Upper lobe of left lung (tissue), 6 donors: ENCODE measurements around the gene CALML6. TPM values are rescaled to one million over a fixed set of nuclear protein-coding genes. Genes with fewer than 3 reads are reported as not detected.

Experiments
- ATAC-seq, 2 donors: fragments of 200-7000 bp; cut with Tn5 transposase; one replicate each; pipeline ENCODE4 v1.9.1; 2022; ENCODE audit warnings: mild to moderate bottlenecking in 2 of 2, moderate library complexity in 2 of 2; ENCODE audit not compliant: low FRiP score in 2 of 2
- DNase-seq, 2 donors: peaks; one replicate each; pipeline ENCODE4 v3.0.0-alpha.2; 2019 to 2020
- H3K27ac ChIP-seq, 4 donors: fragments of 200-600 bp; sonication (generic); one replicate each; pipeline ENCODE4 v1.5.1; 2016 to 2019
- H3K27me3 ChIP-seq, 4 donors: fragments of 200-600 bp; sonication (generic); one replicate each; pipeline ENCODE4 v1.5.1; 2017 to 2019
- H3K36me3 ChIP-seq, 4 donors: fragments of 200-600 bp; sonication (generic); one replicate each; pipeline ENCODE4 v1.5.1; 2016 to 2019
- H3K4me1 ChIP-seq, 4 donors: fragments of 200-600 bp; sonication (generic); one replicate each; pipeline ENCODE4 v1.5.1; 2018 to 2019
- H3K4me3 ChIP-seq, 4 donors: fragments of 200-600 bp; sonication (generic); one replicate each; pipeline ENCODE4 v1.5.1; 2017 to 2019; ENCODE audit warnings: mild to moderate bottlenecking in 2 of 4, moderate library complexity in 1 of 4
- H3K9me3 ChIP-seq, 4 donors: fragments of 200-600 bp; sonication (generic); one replicate each; pipeline ENCODE4 v1.5.1; 2018 to 2019
- EP300 ChIP-seq, 4 donors: sonication (generic); formaldehyde crosslinking; IDR thresholded peaks; one replicate each; pipeline ENCODE4 v1.5.1; 2017; ENCODE audit warnings: antibody characterized with exemption in 4 of 4, control low read depth in 2 of 4
- POLR2A ChIP-seq, 4 donors: fragments of 450-650 bp; IDR thresholded peaks; one replicate each; pipeline ENCODE4 v1.5.1; 2016 to 2017; ENCODE audit warnings: antibody characterized with exemption in 4 of 4, mild to moderate bottlenecking in 2 of 4
- POLR2AphosphoS5 ChIP-seq, 2 donors: sonication (generic); formaldehyde crosslinking; IDR thresholded peaks; one replicate each; pipeline ENCODE4 v1.5.1; 2017; ENCODE audit warnings: antibody characterized with exemption in 2 of 2
- WGBS, 2 donors: methylation state at CpG; one replicate each; pipeline ENCODE4 v1.1.5; 2017 to 2018; 5-methylcytosine and 5-hydroxymethylcytosine counted together
- total RNA-seq, 6 donors: library from RNA; depleted of rRNA in 4 of 6; stranded (reverse); fragments of >200 nt in 4 of 6; gene quantifications; one replicate each; pipeline versions ENCODE4 v1.1.0 to v1.2.1, GENCODE V29; 2016 to 2021
- TF ChIP-seq, protein P1 (sequence below), 6 experiments: fragments of 450-650 bp in 4 of 6; fragments of 200-600 bp in 2 of 6; sonication (generic) in 2 of 6; IDR thresholded peaks; one replicate each; pipeline ENCODE4 v1.5.1; 2016 to 2019; ENCODE audit warnings: antibody characterized with exemption in 6 of 6
- donor health status: DM: no; HTN: no; CAD: no; lungs with moderate emphysema.
- donor health status: DM: no; HTN: yes; CAD: no; lungs with severe emphysema.

The CALML6 gene
- total RNA-seq, 6 donors from 2014 or later = 0.37 to 0.57 (median 0.39) TPM; not detected in 3

DNA sequence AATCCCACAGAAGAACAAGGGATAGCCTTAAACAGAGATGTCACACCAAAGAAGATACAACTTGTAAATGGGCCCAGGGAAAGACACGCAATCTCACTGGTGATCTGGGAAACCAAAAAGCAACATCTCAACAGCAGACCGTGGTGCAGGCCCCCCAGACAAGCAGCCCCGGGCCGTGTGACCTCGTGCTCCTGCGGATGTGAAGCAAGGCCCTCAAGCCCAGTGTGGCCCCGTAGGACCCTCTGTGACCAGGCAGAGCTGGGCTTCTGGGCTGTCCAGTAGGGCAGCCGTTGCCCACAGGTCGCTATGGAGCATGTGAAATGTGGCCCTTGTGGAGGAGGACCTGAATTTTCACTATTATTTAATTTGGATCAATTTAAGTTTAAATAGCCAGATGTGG, 39.0 kb downstream of the CALML6 start:
- no peaks in the 10 kb centered on the region for H3K36me3 ChIP-seq
- ATAC-seq = no peak
- H3K4me1 ChIP-seq = no peaks in the 10 kb centered on the region
- H3K27me3 ChIP-seq = no peaks in the 10 kb centered on the region
- TF ChIP-seq POLR2A (IDR thresholded peaks at IDR 0.05) = no peak
- TF ChIP-seq, protein P1, sequence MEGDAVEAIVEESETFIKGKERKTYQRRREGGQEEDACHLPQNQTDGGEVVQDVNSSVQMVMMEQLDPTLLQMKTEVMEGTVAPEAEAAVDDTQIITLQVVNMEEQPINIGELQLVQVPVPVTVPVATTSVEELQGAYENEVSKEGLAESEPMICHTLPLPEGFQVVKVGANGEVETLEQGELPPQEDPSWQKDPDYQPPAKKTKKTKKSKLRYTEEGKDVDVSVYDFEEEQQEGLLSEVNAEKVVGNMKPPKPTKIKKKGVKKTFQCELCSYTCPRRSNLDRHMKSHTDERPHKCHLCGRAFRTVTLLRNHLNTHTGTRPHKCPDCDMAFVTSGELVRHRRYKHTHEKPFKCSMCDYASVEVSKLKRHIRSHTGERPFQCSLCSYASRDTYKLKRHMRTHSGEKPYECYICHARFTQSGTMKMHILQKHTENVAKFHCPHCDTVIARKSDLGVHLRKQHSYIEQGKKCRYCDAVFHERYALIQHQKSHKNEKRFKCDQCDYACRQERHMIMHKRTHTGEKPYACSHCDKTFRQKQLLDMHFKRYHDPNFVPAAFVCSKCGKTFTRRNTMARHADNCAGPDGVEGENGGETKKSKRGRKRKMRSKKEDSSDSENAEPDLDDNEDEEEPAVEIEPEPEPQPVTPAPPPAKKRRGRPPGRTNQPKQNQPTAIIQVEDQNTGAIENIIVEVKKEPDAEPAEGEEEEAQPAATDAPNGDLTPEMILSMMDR (IDR thresholded peaks at IDR 0.05) = no peak
- no peak for TF ChIP-seq EP300 (IDR thresholded peaks at IDR 0.05)
- TF ChIP-seq POLR2AphosphoS5 (IDR thresholded peaks at IDR 0.05) = no peak
- 92 to 95% methylated on average over 4 to 9 of the region's 9 CpGs for WGBS, 2 donors
- H3K27ac ChIP-seq = no peak overlapping the region
- DNase-seq = peak in 1 of 2 donors; percentile 63
- no peaks in the 10 kb centered on the region for H3K9me3 ChIP-seq
- H3K4me3 ChIP-seq = no peak overlapping the region

DNA sequence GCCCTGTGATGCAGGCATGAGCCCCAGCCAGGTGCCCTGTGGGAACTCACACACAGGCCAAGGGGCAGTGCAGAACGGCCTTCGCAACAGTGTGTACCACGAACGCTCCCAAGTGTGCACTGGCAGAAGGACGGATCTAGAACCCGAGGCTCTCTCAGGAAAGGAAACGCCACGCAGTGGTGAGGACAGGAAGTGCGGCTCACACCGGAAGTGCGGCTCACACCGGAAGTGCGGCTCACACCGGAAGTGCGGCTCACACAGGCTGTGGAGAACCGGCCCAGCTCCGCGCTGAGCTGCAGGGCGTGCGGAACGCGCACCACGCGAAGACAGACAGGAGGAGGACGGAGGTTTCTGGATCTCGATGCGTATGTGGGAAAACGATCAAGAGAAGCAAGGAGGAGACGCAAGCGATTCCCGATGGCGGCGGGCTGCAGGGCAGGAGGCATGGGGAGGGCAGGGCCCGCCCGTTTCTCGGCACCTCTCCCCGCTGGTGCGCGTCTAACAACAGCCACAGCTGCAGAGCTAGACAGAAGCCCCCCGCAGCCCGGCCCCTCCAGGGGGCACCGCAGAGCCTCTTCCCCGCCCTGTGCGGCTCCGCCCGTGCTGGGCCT, 39.9 kb downstream of the CALML6 start:
- no peak for TF ChIP-seq POLR2AphosphoS5 (IDR thresholded peaks at IDR 0.05)
- TF ChIP-seq, protein P1 (IDR thresholded peaks at IDR 0.05) = peak in 1 of 6 experiments; percentile 15
- H3K4me3 ChIP-seq = no peak overlapping the region
- H3K27ac ChIP-seq = no peak overlapping the region
- no peaks in the 10 kb centered on the region for H3K36me3 ChIP-seq
- peaks cover under 1 to 6% (median 4%) of the 10 kb centered on the region in 4 donors for H3K4me1 ChIP-seq
- DNase-seq = peak in 1 of 2 donors; percentile 77
- 88% methylated on average over 44 to 45 of the region's 46 CpGs for WGBS, 2 donors
- no peak for ATAC-seq
- H3K9me3 ChIP-seq = no peaks in the 10 kb centered on the region
- no peaks in the 10 kb centered on the region for H3K27me3 ChIP-seq

DNA sequence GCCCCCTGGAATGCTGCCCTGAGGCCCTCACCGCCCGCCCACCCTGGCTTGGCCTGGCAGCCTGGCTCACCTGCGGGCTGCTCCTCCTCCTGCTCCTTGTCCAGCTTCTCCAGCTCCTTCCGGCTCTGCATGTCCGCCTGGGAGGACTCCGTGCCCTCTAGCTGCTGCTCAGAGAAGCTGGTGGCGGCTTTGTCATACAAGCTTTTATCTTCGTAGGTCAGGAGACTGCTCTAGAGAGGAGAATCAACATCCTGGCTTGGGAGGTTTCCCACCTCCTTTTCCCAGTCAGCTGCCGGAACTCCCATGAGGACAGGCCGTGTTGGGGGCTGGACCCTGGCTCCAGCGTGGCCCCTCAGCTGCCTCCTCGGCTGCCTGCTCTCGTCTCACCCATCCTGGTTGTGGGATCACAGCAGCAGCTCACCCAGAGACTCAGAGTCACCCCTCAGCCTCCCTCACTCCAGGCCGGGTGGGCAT, 40.6 kb downstream of the CALML6 start:
- peaks cover 5 to 13% (median 7%) of the 10 kb centered on the region in 4 donors for H3K4me1 ChIP-seq
- H3K27ac ChIP-seq = no peak overlapping the region
- H3K36me3 ChIP-seq = no peaks in the 10 kb centered on the region
- DNase-seq (peak in 1 of 2 donors; percentile 60), ATAC-seq (no peak)
- TF ChIP-seq POLR2A (IDR thresholded peaks at IDR 0.05) (no peak), EP300 (IDR thresholded peaks at IDR 0.05) (no peak), POLR2AphosphoS5 (IDR thresholded peaks at IDR 0.05) (no peak)
- TF ChIP-seq, protein P1 (IDR thresholded peaks at IDR 0.05) = no peak
- 77 to 83% methylated on average over 7 to 14 of the region's 14 CpGs for WGBS, 2 donors
- H3K9me3 ChIP-seq = no peaks in the 10 kb centered on the region
- H3K27me3 ChIP-seq = no peaks in the 10 kb centered on the region
- no peak overlapping the region for H3K4me3 ChIP-seq

DNA sequence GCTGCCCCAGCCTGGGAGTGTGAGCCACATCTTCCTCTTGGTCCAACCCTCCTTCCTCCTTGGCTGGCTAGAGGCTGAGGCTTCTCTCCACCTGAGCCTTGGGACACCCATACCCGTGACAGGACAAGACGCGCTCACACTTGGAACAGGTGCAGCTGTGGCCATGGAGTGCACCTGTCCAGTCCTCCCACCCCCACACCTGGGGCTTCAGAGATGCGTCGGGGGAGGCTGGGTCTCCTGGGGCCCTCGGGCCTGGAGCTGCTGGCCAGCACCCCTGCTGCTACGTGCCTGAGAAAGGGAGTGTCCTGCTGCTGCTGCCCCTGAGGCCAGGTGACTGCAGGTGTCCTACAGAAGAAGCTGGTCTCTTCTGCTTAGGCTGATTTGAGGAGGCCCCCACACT, 41.0 kb downstream of the CALML6 start:
- no peak for ATAC-seq
- peaks cover 5 to 13% (median 7%) of the 10 kb centered on the region in 4 donors for H3K4me1 ChIP-seq
- WGBS, 2 donors = 81% methylated on average over 7 of the region's 7 CpGs; no CpG with 5 or more reads in 1 of the 2 donors
- H3K27me3 ChIP-seq = no peaks in the 10 kb centered on the region
- H3K4me3 ChIP-seq = no peak overlapping the region
- DNase-seq = peak in 1 of 2 donors; percentile 49
- TF ChIP-seq POLR2AphosphoS5 (IDR thresholded peaks at IDR 0.05) = no peak
- no peak for TF ChIP-seq EP300 (IDR thresholded peaks at IDR 0.05)
- TF ChIP-seq POLR2A (IDR thresholded peaks at IDR 0.05) = no peak
- TF ChIP-seq, protein P1 (IDR thresholded peaks at IDR 0.05) = no peak
- H3K36me3 ChIP-seq = no peaks in the 10 kb centered on the region
- no peak overlapping the region for H3K27ac ChIP-seq
- H3K9me3 ChIP-seq = no peaks in the 10 kb centered on the region
